Pons (tissue), 1 donor: ENCODE measurements around the gene CORO2B.
A peak's percentile ranks its signal among the peaks of the same experiment; 100 is the strongest.
"Not testable (repeated sequence)": the region's sequence is repeated elsewhere in the genome, so short reads cannot be mapped to it uniquely, and the experiment has no call there.

Experiments
- DNase-seq: peaks from one replicate; pipeline ENCODE4 v3.0.0-alpha.2; 2016; ENCODE audit warnings: low spot score

Gene CORO2B

DNA sequence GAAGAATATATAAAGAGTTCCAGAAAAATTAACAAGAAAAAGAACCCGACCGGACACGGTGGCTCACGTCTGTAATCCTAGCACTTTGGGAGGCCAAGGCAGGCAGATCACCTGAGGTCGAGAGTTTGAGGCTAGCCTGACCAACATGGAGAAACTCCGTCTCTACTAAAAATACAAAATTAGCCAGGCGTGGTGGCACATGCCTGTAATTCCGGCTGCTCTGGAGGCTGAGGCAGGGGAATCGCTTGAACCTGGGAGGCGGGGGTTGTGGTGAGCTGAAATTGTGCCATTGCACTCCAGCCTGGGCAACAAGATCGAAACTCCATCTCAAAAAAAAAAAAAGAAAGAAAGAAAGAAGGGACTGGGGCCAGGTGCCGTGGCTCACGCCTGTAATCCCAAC lies 68.6 kb downstream of the CORO2B start:
- DNase-seq: not testable (repeated sequence)

DNA sequence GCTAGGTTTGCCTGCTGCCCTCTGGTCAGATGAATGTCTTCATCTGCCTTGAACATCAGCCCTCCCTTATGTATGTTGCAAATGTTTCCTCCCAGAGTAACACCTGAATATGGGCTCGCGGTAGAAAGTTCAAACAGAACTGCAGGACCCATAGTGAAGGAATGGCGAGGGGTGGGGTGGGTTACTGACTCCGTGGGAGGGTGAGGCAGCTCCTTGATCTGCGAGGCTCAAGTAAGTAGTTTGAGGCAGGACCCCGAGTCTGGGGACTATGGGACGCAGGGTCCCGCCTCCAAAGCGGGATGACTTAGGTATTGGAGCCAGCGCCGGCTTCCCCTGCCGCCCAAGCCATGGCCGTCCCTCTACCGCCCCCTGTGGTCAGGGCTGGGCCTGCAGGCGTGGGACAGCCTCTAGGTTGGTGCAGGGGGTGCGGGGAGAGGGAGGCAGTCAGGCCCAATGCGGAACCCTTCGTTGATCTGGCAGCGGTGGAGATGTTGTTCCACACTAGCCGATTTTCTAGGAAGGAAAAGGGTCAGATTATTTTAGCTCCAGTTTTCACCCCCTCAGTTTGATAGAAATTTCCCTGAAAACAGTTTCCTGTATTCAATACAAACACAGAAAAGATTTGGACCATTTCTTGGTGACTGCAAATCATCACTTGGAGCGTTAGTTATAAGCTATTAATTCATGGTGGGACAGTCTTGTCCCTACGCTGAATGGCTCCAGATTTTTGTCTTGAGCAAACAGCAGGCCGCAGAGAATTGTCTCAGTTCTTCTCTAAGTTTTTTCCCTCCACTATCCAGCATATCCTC lies 72.3 kb downstream of the CORO2B start:
- DNase-seq: no peak

DNA sequence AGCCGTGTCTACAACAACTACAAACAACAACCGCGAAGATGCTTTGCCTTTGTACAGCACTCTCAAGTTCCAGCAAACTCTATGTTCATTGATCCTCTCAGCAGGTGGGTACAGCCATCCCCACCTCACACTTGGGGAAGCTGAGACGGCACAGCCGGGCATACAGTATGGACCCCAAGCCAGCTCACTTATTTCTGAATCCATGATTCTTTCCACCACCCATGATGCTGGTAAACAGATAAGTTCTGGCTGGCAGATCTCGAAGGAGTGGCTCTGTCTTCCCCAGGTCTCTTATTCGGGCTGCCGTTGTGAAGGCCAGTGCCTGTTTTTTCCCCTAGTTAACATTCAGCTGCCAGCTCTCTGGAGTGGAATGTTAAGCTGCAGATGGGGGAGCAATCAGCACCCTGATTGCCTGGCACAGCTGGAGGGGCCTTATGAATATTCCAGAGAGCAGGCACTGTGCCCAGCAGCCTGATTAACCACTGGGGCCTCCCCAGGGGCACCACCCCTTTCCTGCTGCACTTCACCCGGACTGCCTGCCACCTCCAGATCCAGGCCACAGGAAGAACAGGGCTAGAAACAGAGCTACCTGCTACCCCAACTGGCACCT lies 73.2 kb downstream of the CORO2B start:
- peak; percentile 97 for DNase-seq

DNA sequence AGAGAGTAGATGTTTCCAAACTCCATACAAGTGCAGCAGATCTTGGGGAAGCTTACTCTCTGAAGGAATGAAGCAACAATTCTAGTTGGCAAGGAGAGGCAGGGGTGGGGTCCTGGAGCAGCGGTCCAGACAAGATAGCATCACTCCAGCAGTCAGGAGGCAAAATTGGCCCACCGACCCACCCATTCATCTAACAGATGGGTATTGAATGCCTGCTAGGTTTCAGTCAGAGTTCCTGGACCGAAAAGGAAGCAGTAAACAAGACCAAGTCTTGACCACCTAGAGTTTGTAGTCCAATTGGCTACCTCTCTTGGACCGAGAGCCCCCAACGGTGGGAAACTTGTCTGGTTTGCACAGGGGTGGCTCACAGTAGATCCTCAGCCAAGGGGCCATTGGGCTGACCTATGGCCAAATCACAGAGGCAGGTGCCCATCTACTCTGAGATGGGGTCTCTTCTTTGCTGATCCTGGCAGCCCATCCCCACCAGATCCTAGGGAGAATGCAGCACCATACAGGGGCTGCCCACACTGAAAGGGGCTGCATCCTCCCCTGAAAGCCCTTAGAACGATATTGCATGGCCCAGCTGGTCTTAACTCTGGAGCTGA lies 74.3 kb downstream of the CORO2B start:
- no peak for DNase-seq

DNA sequence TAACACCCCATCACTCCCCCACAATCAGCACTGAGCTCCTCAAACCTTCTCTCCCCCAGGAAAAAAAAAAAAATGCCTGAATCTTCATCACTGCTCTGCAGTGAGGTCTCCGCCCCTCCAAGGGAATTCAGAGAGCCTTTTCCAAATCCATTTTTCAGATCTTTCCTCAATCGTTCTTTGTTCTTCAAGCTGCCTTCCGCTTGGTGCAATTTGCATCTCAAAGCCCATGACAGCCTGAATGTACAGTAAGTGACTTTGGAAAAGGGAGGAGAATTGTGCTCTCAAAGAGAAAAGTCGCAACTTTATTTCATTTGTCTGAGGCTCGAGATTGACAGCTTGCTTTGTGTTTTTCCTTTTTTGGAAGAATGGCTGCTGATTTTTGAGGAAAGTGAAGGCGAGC lies 75.0 kb downstream of the CORO2B start:
- peak; percentile 76 for DNase-seq

DNA sequence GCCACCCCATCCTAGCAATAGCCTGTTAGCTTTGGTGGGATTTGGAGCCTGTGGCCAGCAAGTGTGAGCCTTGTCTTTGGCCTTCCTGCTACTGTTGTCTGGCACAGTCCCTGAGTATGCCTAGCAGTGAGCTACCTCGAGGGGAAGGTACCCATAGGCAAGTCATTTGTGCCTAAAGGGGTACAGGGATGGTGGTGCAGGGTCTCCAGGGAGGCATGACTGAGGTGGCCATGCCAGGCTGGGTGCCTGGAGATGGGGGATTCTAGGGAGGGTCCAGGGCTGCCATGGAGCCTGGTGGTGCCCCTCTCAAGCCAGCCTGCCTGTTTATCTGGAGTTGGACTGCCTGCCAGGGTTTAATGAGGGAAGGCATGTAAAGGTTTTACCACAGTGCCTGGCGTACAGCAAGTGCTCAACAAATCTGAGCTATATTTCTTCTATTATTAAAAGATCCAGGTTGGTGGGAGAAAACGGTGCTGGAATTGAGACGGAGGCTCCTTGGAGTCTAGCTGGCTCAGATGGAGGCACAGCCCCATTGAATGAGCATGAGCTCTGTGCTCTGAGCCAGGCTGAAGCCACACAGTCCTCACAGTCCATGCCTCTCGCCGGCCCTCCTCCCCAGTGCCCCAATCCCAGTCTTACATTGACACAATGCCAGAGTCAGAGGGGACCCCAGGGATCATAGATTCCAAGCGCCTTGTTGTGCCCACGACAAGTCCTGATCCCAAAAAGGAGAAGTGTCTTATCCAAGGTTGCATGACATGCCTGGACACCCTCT lies 76.2 kb downstream of the CORO2B start:
- no peak for DNase-seq

DNA sequence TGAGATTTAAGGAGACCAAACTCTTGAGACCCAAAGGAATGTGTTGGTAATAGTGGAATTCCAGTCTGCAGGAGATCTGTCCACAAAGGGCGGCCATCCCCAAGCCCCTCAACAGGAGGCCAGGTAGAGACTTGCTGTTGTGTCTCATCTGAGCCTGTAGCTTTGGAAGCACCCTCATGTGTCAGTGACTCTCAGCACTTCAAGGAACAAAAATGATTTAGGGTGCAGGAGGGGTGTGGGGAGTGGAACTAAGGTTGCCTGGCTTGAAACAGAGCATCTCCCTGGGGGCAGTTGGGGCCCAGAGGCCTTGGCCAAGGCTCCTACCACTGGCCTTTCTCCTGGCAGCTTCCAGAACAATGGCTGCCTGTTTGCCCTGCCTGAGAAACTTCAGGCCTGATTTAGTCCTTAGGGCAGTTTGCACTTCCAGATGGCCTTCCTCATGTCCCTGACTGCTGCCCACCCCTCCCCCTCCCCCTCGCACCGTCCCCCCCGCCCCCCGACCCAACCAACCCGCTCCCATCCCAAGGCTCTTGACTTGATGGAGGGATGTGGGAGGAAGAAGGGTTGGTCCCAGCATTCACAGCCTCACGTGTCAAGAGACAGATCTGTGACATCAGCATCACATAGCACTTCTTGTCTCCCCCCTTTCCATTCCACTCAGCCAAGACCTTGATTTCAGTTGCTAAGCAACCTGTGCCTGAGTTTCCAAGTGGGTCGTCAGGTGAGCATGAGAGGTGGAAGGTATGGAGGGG lies 77.1 kb downstream of the CORO2B start:
- no peak for DNase-seq

DNA sequence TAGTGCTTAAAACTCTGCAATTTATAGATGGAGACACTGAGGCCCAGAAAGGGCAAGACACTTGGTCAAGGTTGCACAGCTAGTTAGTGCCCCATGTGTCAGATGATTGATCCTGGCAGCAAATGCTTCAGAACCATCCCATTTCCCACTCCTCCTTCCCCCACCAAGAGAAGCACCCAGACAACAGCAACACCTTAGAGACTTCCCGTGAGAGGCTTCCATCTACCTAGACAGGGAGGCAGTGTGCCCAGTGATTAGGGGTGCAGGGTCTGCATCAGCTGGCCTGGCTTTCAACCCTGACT lies 77.6 kb downstream of the CORO2B start:
- no peak for DNase-seq

DNA sequence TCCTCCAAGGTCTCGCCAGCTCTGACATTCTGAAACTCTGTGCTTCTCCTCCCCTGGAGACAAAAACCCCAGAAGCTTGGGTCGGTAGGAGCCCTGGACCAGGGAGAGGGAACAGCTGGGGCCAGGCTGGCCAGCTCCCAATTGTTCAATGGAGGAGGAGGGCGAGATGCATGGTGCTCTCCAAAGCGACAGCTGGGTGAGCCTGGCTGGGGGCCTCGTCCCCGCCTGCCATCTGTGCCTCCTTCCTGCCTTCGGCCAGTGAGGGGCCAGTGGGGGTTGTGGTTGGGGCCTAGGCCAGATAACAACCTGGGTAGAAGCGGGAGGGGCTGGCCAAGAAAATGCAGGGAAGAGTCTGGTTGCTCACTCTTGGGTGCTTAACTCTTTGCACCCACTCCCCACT lies 79.4 kb downstream of the CORO2B start:
- DNase-seq: no peak

DNA sequence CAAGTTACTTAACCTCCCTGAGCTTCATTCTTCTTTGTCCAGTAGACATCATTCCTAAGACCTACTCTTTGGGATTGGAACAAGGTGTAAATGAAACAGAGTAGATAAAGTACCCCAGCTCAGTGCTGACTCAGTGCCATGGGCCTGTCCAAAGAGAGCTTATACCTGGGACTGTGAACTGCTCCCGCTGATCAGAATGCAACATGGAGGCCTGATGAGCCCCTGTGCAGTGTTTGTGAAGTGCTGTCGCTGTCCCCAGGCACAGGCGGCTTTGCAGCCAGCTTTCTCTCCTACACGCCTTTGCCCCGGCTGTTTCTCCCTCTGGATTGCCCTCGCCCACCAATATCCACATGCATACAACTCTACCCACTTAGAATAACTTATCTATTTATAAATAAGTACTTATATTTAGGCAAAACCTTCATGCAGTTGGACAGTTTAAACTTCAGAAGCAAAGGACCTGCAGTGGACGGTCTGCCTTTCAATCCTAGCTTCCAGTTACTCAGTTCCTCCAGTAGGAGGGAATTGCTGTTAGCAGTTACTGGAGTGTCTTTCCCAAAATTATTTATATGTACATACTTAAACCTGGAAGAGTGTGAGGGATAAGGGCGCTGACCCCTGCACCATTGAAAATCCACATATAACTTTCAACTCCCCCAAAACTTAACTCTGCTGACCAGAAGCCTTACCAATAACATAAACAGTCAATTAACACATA lies 80.0 kb downstream of the CORO2B start:
- DNase-seq: no peak

DNA sequence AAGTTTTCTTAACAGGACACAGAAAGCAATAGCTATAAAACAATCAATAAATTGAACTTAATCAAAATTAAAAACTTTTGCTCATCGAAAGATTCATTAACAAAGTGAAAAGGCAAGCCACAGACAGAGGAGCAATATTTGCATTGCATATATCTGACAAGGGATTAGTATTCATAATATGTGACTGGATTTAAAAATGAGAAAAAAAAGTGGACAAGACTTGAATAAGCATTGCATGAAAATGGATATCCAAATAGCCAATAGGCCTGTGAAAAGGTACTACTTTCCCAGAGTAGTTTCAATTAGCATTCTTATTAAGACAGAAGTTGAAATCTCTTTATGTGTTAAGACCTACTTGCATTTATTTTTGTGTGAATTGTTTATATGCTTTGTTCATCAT lies 84.7 kb downstream of the CORO2B start:
- DNase-seq: no peak

DNA sequence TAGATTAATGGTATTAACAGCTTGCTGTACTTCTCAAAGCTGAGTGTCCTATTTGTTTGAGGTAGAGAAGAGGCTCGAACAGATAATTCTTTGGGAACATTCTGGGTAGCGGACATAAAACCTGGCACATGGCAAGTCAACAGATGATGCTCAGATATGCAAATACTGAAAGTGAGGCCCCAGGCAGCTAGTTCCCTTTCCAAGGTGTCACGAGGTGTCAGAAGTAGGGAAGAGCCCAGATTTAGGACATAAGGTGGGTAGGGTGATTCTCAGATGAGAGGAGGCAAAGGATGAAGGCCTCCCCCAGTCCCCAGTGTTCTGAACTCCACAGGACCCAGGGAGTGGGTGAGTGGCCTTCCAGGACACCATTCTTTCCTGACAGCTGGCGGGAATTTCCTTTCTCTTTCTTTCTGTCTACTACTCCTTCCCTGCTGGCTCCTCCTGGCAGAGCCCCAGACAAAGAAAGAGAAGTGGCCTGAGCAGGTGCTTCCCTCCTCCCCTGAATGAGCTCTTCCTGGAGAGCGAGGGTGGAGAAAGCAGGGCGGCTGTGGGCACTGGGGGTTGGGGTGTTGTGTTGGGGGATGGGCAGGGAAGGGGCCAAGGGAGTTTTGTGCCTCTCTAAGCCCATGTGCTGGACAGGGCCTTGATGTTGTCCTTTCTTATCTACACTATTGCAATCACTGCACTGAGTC lies 87.5 kb downstream of the CORO2B start:
- DNase-seq: no peak

DNA sequence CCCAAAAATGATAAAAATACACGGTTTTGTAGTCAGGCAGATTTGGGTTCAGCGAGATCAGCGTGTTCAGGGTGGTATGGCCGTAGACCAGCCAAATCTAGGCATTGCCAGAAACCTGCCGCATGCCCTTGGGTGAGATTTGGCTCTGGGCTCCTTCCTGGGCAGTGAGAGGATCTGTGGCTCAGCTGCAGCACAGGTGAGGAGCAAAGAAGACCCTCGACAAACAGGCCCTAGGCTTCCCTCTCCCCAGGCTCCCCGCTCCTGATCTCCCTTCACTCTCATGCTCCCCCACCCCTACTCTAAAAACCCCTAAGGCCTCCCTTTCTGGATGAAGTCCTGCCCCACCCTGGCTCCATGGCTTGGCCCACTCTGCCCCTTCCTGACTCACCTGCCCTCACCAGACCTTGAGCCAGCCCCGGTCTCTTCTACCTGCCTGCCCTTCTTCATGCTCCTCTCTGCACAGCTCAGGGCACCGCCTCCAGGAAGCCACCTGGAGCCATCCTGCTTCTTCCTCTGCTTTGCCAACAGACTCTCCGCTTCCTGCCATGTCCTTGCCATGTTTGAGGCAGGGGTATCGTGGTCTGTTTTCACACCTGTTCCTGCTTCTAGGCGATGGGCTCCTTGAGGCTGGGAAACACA lies 88.1 kb downstream of the CORO2B start:
- DNase-seq: no peak

DNA sequence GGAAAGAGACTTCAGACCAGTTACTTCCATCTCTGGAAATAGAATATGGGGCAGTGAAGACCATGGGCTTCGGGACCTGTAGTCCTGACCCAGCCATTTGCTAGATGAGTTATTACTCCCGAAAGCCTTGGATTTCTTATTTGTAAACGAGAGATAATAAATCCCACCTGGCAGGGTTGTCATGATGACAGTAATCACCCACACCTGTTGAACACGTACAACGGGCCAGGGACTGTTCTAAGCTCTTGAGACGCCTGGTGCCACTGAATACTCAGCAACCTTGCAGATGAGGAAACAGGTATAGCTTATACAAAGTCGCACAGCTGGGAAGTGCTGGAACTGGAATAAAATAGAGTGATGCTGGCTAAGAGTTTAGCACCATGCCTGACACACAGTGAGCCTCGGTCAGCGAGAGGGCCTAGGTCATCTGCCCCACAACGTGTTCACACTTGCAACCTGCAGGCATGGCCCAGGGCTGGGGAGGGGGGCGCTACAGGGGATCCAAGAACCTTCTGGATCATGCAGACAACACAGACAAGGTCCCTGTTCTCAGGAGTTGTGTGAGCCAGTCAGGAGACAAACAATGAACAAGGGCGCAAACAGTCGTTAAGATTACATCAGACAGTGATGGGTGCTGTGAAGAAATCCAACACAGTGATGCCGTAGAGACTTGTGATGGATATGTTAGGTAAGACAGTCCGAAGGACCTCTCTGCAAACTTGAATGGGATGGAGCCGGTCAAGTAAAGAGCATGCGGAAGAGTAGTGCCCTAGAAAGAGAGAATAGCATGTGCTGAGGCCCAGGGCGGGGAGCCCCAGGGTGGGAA lies 89.2 kb downstream of the CORO2B start:
- peak; percentile 69 for DNase-seq

DNA sequence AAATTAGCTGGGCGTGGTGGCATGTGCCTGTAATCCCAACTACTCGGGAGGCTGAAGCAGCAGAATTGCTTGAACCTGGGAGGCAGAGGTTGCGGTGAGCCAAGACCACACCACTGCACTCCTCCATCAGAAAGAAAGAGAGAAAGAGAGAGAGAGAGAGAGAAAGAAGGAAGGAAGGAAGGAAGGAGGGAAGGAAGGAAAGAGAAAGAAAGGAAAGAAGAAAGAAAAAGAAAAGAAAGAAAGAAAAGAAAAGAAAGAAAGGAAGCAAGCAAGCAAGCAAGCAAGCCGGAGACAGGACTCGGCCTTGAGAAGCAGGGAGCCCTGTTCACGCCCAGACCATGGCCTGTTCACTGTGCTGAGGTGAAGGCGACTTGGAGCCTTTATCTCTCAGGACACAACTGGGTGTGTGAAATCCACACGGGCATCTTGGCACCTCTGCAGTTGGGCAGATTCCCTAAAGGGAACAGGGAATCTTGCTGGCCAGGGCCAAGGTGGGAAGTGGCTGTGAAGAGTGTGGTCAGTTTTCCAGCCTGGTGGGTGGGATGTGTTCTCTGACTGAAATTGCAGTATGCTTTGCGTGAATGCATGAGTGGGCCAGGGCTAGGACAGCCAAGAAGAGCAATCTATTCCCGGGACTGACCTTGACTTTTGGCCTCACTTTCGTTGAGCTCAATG lies 90.3 kb downstream of the CORO2B start:
- DNase-seq: no peak

DNA sequence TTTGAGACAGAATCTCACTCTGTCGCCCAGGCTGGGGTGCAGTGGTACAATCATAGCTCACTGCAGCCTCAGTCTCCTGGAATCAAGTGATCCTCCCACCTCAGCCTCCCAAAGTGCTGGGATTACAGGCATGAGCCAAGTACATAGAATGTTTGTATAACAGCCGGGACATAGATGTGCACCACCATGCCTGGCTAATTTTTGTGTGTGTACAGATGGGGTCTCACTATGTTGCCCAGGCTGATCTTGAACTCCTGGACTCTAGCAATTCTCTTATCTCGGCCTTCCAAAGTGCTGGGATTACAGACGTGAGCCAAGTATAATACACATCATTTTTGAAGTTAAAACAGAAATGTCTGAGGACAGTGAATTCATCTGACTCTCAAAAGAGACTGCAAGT lies 93.5 kb downstream of the CORO2B start:
- no peak for DNase-seq

DNA sequence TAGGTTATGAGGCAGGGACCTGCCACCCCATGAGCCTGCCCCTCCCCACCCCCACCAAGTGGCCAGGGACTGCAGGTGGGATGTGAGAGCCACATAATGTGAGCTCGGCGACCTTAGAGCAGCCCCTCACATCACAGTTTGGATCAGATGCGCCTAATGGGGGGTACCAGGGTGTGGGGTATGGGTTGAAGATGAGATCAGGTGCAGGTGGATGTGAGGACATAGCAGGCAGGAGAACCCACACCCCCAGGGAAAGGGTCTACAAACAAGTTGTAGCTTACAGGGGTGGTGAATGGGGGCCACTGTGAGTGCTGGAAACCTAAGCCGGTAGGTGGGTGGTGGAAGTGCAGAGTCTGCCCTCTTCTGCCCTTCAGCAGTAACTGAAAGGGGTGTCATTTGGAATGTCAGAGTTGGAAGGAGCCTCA lies 94.0 kb downstream of the CORO2B start:
- DNase-seq: no peak

DNA sequence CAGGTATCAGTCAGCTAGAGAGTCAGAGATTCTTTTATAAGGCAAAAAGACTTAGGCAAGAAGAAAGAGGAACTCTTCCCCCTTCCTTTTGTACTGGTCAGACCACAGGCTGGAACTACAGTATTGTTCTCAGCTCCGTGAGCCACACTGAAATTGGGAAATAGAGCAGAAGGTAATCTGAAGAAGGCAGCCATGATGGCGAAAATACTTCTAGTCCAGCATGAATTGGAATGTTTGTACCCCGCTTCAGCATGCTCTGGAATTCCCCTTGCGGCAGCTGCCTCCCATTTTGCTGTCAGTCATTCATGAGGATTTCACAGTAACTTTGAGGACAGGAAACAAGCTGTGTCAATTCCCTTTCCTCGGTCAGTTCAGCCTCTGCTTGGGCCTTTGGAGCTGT lies 96.2 kb downstream of the CORO2B start:
- DNase-seq: no peak
